ENCODE data around the gene ZNF835.

DNA sequence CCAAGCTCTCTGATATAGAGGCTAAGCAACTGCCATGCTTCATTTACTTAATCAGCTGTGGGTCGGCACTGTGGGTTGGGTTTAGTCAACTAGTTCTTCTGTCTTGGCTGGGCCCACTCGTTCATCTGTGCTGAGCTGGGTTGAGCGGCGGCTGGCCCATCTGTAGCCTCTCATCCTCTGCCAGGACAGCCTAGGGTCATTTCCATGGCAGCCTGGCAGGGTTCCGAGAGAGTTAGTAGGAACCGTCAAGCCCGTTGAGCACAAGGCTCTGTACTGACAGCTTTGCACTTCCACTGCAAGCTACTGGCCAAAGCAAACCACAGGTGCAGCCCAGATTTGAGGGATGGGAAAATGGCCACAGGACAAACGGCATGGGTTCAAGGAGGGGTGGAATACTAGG, 6.6 kb upstream of the ZNF835 start:
- TF ChIP-seq, protein P1, sequence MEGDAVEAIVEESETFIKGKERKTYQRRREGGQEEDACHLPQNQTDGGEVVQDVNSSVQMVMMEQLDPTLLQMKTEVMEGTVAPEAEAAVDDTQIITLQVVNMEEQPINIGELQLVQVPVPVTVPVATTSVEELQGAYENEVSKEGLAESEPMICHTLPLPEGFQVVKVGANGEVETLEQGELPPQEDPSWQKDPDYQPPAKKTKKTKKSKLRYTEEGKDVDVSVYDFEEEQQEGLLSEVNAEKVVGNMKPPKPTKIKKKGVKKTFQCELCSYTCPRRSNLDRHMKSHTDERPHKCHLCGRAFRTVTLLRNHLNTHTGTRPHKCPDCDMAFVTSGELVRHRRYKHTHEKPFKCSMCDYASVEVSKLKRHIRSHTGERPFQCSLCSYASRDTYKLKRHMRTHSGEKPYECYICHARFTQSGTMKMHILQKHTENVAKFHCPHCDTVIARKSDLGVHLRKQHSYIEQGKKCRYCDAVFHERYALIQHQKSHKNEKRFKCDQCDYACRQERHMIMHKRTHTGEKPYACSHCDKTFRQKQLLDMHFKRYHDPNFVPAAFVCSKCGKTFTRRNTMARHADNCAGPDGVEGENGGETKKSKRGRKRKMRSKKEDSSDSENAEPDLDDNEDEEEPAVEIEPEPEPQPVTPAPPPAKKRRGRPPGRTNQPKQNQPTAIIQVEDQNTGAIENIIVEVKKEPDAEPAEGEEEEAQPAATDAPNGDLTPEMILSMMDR (conservative IDR thresholded peaks at IDR 0.05; ENCODE audit: low read depth in 2 of 2) = no peak
- TF ChIP-seq EZH2 (IDR thresholded peaks at IDR 0.05; ENCODE audit: low read depth, unreplicated experiment) (no peak), POLR2AphosphoS5 (IDR thresholded peaks at IDR 0.05; ENCODE audit: low read depth) (no peak), ZNF331 (CRISPR knock-in tag; IDR thresholded peaks at IDR 0.05; ENCODE audit: low read depth) (no peak), JUNB (IDR thresholded peaks at IDR 0.05; ENCODE audit: unreplicated experiment) (no peak), CREB1 (CRISPR knock-in tag; IDR thresholded peaks at IDR 0.05; ENCODE audit: low read depth) (no peak), NANOG (IDR thresholded peaks at IDR 0.05; ENCODE audit: borderline replicate concordance) (no peak), EZH2phosphoT487 (IDR thresholded peaks at IDR 0.05; ENCODE audit: unreplicated experiment) (no peak), ZNF114 (CRISPR knock-in tag; IDR thresholded peaks at IDR 0.05) (no peak)
- TF ChIP-seq, protein P2, sequence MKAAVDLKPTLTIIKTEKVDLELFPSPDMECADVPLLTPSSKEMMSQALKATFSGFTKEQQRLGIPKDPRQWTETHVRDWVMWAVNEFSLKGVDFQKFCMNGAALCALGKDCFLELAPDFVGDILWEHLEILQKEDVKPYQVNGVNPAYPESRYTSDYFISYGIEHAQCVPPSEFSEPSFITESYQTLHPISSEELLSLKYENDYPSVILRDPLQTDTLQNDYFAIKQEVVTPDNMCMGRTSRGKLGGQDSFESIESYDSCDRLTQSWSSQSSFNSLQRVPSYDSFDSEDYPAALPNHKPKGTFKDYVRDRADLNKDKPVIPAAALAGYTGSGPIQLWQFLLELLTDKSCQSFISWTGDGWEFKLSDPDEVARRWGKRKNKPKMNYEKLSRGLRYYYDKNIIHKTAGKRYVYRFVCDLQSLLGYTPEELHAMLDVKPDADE (IDR thresholded peaks at IDR 0.05) = no peak
- TF ChIP-seq, protein P3, sequence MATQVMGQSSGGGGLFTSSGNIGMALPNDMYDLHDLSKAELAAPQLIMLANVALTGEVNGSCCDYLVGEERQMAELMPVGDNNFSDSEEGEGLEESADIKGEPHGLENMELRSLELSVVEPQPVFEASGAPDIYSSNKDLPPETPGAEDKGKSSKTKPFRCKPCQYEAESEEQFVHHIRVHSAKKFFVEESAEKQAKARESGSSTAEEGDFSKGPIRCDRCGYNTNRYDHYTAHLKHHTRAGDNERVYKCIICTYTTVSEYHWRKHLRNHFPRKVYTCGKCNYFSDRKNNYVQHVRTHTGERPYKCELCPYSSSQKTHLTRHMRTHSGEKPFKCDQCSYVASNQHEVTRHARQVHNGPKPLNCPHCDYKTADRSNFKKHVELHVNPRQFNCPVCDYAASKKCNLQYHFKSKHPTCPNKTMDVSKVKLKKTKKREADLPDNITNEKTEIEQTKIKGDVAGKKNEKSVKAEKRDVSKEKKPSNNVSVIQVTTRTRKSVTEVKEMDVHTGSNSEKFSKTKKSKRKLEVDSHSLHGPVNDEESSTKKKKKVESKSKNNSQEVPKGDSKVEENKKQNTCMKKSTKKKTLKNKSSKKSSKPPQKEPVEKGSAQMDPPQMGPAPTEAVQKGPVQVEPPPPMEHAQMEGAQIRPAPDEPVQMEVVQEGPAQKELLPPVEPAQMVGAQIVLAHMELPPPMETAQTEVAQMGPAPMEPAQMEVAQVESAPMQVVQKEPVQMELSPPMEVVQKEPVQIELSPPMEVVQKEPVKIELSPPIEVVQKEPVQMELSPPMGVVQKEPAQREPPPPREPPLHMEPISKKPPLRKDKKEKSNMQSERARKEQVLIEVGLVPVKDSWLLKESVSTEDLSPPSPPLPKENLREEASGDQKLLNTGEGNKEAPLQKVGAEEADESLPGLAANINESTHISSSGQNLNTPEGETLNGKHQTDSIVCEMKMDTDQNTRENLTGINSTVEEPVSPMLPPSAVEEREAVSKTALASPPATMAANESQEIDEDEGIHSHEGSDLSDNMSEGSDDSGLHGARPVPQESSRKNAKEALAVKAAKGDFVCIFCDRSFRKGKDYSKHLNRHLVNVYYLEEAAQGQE (IDR thresholded peaks at IDR 0.05; ENCODE audit: unreplicated experiment) = no peak
- TF ChIP-seq, protein P4, sequence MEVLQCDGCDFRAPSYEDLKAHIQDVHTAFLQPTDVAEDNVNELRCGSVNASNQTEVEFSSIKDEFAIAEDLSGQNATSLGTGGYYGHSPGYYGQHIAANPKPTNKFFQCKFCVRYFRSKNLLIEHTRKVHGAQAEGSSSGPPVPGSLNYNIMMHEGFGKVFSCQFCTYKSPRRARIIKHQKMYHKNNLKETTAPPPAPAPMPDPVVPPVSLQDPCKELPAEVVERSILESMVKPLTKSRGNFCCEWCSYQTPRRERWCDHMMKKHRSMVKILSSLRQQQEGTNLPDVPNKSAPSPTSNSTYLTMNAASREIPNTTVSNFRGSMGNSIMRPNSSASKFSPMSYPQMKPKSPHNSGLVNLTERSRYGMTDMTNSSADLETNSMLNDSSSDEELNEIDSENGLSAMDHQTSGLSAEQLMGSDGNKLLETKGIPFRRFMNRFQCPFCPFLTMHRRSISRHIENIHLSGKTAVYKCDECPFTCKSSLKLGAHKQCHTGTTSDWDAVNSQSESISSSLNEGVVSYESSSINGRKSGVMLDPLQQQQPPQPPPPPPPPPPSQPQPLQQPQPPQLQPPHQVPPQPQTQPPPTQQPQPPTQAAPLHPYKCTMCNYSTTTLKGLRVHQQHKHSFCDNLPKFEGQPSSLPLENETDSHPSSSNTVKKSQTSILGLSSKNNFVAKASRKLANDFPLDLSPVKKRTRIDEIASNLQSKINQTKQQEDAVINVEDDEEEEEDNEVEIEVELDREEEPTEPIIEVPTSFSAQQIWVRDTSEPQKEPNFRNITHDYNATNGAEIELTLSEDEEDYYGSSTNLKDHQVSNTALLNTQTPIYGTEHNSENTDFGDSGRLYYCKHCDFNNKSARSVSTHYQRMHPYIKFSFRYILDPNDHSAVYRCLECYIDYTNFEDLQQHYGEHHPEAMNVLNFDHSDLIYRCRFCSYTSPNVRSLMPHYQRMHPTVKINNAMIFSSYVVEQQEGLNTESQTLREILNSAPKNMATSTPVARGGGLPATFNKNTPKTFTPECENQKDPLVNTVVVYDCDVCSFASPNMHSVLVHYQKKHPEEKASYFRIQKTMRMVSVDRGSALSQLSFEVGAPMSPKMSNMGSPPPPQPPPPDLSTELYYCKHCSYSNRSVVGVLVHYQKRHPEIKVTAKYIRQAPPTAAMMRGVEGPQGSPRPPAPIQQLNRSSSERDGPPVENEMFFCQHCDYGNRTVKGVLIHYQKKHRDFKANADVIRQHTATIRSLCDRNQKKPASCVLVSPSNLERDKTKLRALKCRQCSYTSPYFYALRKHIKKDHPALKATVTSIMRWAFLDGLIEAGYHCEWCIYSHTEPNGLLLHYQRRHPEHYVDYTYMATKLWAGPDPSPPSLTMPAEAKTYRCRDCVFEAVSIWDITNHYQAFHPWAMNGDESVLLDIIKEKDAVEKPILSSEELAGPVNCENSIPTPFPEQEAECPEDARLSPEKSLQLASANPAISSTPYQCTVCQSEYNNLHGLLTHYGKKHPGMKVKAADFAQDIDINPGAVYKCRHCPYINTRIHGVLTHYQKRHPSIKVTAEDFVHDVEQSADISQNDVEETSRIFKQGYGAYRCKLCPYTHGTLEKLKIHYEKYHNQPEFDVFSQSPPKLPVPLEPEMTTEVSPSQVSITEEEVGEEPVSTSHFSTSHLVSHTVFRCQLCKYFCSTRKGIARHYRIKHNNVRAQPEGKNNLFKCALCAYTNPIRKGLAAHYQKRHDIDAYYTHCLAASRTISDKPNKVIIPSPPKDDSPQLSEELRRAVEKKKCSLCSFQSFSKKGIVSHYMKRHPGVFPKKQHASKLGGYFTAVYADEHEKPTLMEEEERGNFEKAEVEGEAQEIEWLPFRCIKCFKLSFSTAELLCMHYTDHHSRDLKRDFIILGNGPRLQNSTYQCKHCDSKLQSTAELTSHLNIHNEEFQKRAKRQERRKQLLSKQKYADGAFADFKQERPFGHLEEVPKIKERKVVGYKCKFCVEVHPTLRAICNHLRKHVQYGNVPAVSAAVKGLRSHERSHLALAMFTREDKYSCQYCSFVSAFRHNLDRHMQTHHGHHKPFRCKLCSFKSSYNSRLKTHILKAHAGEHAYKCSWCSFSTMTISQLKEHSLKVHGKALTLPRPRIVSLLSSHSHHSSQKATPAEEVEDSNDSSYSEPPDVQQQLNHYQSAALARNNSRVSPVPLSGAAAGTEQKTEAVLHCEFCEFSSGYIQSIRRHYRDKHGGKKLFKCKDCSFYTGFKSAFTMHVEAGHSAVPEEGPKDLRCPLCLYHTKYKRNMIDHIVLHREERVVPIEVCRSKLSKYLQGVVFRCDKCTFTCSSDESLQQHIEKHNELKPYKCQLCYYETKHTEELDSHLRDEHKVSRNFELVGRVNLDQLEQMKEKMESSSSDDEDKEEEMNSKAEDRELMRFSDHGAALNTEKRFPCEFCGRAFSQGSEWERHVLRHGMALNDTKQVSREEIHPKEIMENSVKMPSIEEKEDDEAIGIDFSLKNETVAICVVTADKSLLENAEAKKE (CRISPR knock-in tag; IDR thresholded peaks at IDR 0.05) = no peak
